ENCODE data around the gene SLC5A2. TPM values are rescaled to one million over a fixed set of nuclear protein-coding genes. Genes with fewer than 3 reads are reported as not detected.
A peak's percentile ranks its signal among the peaks of the same experiment; 100 is the strongest.
"Not testable (repeated sequence)": the region's sequence is repeated elsewhere in the genome, so short reads cannot be mapped to it uniquely, and the experiment has no call there.

The SLC5A2 gene
- under 1 TPM in 1 of 2 donors, not detected in 1; 0.33 TPM for total RNA-seq
- long read RNA-seq, donor 1 = 0 reads
- long read RNA-seq, donor 2 = 0 reads

DNA sequence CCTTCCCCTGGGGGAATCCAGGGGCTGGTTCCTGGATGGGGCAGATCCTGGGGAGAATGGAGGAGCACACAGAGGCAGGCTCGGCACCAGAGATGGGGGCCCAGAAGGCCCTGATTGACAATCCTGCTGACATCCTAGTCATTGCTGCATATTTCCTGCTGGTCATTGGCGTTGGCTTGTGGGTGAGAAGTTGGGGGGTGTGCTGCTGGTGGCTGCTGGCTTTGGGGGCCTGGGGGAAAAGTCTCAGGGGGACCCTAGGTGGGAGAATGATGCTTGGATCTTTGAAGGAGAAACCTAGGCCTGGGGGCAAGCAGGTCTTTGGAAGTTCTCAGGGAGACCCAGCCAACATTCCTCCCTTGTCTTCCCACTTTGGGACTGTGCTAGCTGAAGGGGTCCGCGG is at the start of gene SLC5A2:
Gene SLC5A2, plus strand, starts transcription at position 43 of the 400 bp plus-strand sequence. Its CDS starts 14 bp downstream, at position 57.
- DNase-seq (ENCODE audit: low spot score) = peak; percentile 55
- intact Hi-C loops (cut with DNase I) = no loop called here

- intact Hi-C loops (cut with DNase I) = no loop called here
- peak; percentile 69 for DNase-seq (ENCODE audit: low spot score)
These were observed 47.3 kb upstream of the SLC5A2 start for GRCh38 chr16:31435341-31436220.

- intact Hi-C loops (cut with DNase I) = no loop called here
- peak; percentile 76 for DNase-seq (ENCODE audit: low spot score)
These were observed 46.5 kb upstream of the SLC5A2 start for GRCh38 chr16:31436221-31437045.

GRCh38 chr16:31438414-31438813 is 44.5 kb upstream of the SLC5A2 start:
- intact Hi-C loops (cut with DNase I) = no loop called here
- no peak for DNase-seq (ENCODE audit: low spot score)

- DNase-seq (ENCODE audit: low spot score); intact Hi-C loops (cut with DNase I): not testable (repeated sequence)
These were observed 43.9 kb upstream of the SLC5A2 start for GRCh38 chr16:31439023-31439422.

- intact Hi-C loops (cut with DNase I) = no loop called here
- peak; percentile 16 for DNase-seq (ENCODE audit: low spot score)
These were observed 43.4 kb upstream of the SLC5A2 start for GRCh38 chr16:31439519-31439918.

DNA sequence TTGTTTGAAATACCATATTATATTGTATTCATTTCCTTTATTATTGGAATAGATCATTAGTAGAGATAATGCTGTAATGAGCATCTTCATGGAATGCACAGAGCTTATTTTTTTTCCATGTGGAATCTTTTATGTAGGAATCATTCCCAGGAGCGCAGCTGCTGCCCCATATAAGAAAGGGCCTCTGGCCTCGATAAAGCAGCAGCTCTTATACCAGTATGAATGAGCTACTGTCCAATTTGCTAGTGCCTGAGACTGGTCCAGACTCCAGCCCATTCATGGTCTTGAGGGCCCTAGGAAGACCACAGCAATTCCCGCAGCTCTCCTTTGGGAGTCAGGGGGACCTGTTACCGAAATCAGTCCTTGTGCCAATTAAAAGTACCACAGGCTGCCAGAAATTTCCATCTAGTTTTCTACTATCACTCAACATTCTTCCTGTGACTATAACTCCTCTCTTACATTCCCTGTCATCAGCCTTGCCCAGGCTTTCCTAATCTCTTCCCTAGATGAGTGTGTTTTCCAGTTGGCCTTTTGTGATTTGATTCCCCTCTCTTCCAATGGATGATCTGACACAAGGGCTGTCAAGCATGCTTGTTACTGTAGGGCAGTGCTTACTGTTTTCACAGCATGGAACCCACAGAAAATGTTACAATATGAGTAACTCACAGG is 42.3 kb upstream of the SLC5A2 start:
- no peak for DNase-seq (ENCODE audit: low spot score)
- intact Hi-C loops (cut with DNase I) = loop anchor here (10.0 kb wide), 2 partner anchors 256 to 266 kb away; partner anchors contain the start of gene FUS (in 1 of the 2)

- no peak for DNase-seq (ENCODE audit: low spot score)
- intact Hi-C loops (cut with DNase I) = loop anchor here (10.0 kb wide), 2 partner anchors 257 to 267 kb away; partner anchors contain the start of gene FUS (in 1 of the 2)
These were observed 41.0 kb upstream of the SLC5A2 start for GRCh38 chr16:31441956-31442355.

DNA sequence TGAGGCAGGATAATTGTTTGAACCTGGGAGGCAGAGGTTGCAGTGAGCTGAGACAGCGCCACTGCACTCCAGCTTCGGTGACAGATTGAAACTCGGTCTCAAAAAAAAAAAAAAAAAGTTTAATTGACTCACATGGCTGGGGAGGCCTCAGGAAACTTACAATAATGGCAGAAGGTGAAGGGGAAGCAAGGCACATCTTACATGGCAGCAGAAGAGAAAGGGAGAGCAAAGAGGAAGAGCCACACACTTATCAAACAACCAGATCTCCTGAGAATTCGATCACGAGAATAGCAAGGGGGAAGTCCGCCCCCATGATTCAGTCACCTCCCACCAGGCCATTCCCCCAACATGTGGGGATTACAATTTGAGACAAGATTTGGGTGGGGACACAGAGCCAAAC is 37.0 kb upstream of the SLC5A2 start:
- intact Hi-C loops (cut with DNase I) = loop anchor here (10.0 kb wide), 2 partner anchors 261 to 271 kb away; partner anchors contain the start of gene FUS (in 1 of the 2)

GRCh38 chr16:31451201-31451600 is 31.7 kb upstream of the SLC5A2 start:
- intact Hi-C loops (cut with DNase I) = loop anchor here in 1 of 2 donors (10.0 kb wide), 1 partner anchor 466 kb away; the partner anchor contains the start of gene HSD3B7
- no peak for DNase-seq (ENCODE audit: low spot score)

More for the DNA sequence above, 37.0 kb upstream of the SLC5A2 start:
- DNase-seq (ENCODE audit: low spot score) = not testable (repeated sequence)

- intact Hi-C loops (cut with DNase I) = loop anchor here in 1 of 2 donors (10.0 kb wide), 1 partner anchor 467 kb away; the partner anchor contains the start of gene HSD3B7
- DNase-seq (ENCODE audit: low spot score) = peak; percentile 84
These were observed 31.1 kb upstream of the SLC5A2 start for GRCh38 chr16:31451681-31452351.

DNA sequence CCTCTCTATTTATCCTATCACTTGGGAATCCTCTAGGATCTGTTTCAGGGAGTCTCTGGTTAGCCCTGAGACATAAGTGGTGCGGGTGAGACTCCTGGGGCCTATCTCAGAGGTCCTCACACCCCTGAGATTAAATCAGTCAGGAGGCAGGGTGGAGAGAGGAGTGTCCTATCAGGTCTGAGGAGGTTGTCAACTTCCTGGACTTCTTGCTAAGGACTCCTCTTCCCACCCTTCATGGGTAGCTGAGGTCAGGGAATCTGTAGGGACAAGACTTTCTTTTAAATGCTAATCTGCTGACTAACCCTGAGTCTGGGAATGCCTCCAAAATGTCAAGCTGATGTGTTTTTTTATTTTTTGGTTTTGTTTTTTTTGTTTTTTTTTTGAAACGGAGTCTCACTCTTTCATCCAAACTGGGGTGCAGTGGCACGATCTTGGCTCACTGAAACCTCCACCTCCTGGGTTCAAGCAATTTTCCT is 30.3 kb upstream of the SLC5A2 start:
- intact Hi-C loops (cut with DNase I) = loop anchor here in 1 of 2 donors (10.0 kb wide), 1 partner anchor 468 kb away; the partner anchor contains the start of gene HSD3B7
- DNase-seq (ENCODE audit: low spot score) = peak; percentile 37

DNA sequence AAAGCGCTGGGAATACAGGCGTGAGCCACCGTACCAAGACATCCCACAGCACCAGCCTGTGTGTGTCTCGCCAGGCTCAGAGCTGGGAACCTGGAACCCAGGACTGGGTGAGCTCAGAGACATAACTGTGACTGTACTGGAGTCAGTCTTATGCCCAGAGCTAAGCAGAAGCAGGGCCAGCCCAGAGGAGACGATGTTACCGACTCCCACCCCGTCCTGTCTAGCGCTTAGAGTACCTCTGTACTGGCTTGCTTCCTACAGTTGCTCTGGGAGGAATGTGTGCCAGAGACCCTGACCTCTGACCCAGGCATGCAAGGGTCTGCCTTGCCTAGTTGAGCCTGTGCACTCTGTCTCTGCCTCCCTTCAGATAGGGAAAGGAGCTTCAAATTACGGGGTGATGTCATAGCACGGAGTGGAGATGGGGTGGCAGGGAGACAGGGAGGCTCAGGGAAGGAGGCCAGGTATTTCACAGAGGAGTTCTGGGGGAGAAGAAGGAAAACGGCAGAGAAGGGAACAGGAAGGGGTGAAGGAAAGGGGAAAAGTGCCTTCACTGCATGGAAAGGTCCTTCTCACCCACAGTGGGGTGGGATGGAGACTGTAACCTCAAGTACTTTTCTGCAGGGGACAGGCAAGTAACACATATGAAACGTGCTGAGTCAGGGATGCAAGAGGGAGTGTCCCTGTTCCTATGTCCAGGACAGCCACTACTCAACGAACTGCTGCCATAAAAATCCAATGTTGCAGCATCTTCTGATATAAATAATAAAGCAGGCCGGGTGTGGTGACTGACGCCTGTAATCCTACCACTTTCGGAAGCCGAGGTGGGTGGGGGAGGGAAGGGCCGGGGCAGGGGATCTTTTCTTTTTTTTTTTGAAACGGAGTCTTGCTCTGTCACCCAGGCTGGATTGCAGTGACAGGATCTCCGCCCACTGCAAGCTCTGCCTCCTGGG is 29.4 kb upstream of the SLC5A2 start:
- peak; percentile 82 for DNase-seq (ENCODE audit: low spot score)
- intact Hi-C loops (cut with DNase I) = loop anchor here in 1 of 2 donors (10.0 kb wide), 1 partner anchor 469 kb away; the partner anchor contains the start of gene HSD3B7

DNA sequence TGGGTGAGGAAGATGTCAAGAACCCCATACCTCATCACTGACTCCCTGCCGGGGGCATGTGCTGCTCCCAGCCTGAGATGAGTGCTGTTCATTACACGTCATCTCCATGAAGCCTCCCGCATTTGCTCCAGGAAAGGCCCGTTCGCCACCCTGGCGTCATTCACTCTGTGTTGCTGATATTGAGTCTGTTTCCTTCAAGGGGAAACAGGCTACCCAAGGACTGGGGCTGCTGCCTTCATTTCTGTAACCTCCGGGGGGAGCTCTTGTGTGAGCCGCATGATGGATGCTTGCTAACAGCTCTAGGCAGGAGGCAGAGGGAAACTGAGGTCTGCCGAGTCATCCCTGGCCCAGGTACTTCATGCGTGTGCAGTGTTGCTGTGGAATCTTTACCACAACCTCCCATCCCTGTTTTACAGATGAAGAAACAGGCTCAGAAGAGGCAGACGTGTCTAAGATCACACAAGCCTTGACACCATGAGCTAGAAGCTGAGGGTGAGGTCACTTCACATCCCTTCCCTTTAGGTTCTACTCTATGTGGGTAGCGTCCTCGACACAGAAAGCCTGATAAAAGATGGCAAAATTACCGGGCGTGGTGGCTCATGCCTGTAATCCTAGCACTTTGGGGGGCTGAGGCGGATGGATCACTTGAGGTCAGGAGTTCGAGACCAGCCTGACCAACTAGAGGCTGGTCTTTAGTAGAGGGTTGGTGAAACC is 27.2 kb upstream of the SLC5A2 start:
- intact Hi-C loops (cut with DNase I) = loop anchor here in 1 of 2 donors (10.0 kb wide), 1 partner anchor 471 kb away; the partner anchor contains the start of gene HSD3B7
- peak; percentile 75 for DNase-seq (ENCODE audit: low spot score)

GRCh38 chr16:31456988-31457360 is 25.9 kb upstream of the SLC5A2 start:
- DNase-seq (ENCODE audit: low spot score) = peak; percentile 45

More at GRCh38 chr16:31456988-31457360, 25.9 kb upstream of the SLC5A2 start:
- intact Hi-C loops (cut with DNase I) = loop anchor here in 1 of 2 donors (10.0 kb wide), 1 partner anchor 472 kb away; the partner anchor contains the start of gene HSD3B7

Measured in posterior vena cava (tissue), 2 donors.